HepG2 (cell line): ENCODE data around the gene POLR3GL. TPM values are rescaled to one million over a fixed set of nuclear protein-coding genes. Genes with fewer than 3 reads are reported as not detected.

Experiments used
- ADNP ChIP-seq: sonication (generic); formaldehyde crosslinking; IDR thresholded peaks from 2 replicates; pipeline ENCODE4 v1.4.0; 2020; ENCODE audit warnings: missing genetic modification reagents
- AHR ChIP-seq: IDR thresholded peaks from 2 replicates; pipeline ENCODE4 v1.6.1; 2018; ENCODE audit warnings: missing genetic modification reagents, missing compliant biosample characterization
- ATF5 ChIP-seq: sonication (generic); formaldehyde crosslinking; IDR thresholded peaks from 2 replicates; pipeline ENCODE4 v1.4.0; 2020; ENCODE audit warnings: mild to moderate bottlenecking, low read depth, missing genetic modification reagents
- BCL6 ChIP-seq: IDR thresholded peaks from 2 replicates; pipeline ENCODE4 v1.6.1; 2016; ENCODE audit warnings: missing genetic modification reagents, missing compliant biosample characterization
- CCDC6 ChIP-seq: sonication (generic); formaldehyde crosslinking; IDR thresholded peaks from 2 replicates; pipeline ENCODE4 v1.8.1; 2022; ENCODE audit warnings: mild to moderate bottlenecking, missing genetic modification reagents, moderate library complexity
- CEBPB ChIP-seq: IDR thresholded peaks from 2 replicates; pipeline ENCODE4 v1.6.1; 2011; ENCODE audit warnings: low read depth, low read length, improper control_type of control experiment, borderline replicate concordance
- EZH2 ChIP-seq: conservative IDR thresholded peaks from 2 replicates; pipeline ENCODE4 v1.6.1; 2012; ENCODE audit warnings: mild to moderate bottlenecking, low read depth, low read length, moderate library complexity
- GLMP ChIP-seq: sonication (generic); formaldehyde crosslinking; IDR thresholded peaks from 2 replicates; pipeline ENCODE4 v1.9.0; 2021; ENCODE audit warnings: missing genetic modification reagents, mild to moderate bottlenecking, borderline replicate concordance
- HNRNPK ChIP-seq: fragments of 200-400 bp; formaldehyde crosslinking; IDR thresholded peaks from 2 replicates; pipeline ENCODE4 v1.6.1; 2018; ENCODE audit warnings: low read length, low read depth, moderate library complexity, mild to moderate bottlenecking; ENCODE audit not compliant: poor library complexity, severe bottlenecking
- KLF12 ChIP-seq: sonication (generic); formaldehyde crosslinking; IDR thresholded peaks from 2 replicates; pipeline ENCODE4 v1.4.0; 2020; ENCODE audit warnings: missing genetic modification reagents, borderline replicate concordance
- NFKBIZ ChIP-seq: IDR thresholded peaks from 2 replicates; pipeline ENCODE4 v1.6.1; 2018; ENCODE audit warnings: missing genetic modification reagents, missing compliant biosample characterization
- NR2F6 ChIP-seq, 2 experiments: IDR thresholded peaks; 2 replicates each; pipeline ENCODE4 v1.6.1; 2016; ENCODE audit warnings: antibody characterized with exemption in 1 of 2, mild to moderate bottlenecking in 1 of 2
- NR3C1 ChIP-seq: sonication (generic); formaldehyde crosslinking; IDR thresholded peaks from 2 replicates; pipeline ENCODE4 v1.4.0; 2020; ENCODE audit warnings: missing genetic modification reagents
- NRL ChIP-seq: sonication (generic); formaldehyde crosslinking; IDR thresholded peaks from 2 replicates; pipeline ENCODE4 v1.5.0; 2020; ENCODE audit warnings: missing genetic modification reagents, mild to moderate bottlenecking, moderate library complexity, borderline replicate concordance
- PHF5A ChIP-seq: IDR thresholded peaks from one replicate; pipeline ENCODE4 v1.6.1; 2018; ENCODE audit warnings: low read depth, missing genetic modification reagents; ENCODE audit not compliant: unreplicated experiment
- RXRB ChIP-seq: IDR thresholded peaks from 2 replicates; pipeline ENCODE4 v1.6.1; 2016; ENCODE audit warnings: borderline replicate concordance, missing genetic modification reagents, missing compliant biosample characterization
- SNAI1 ChIP-seq: sonication (generic); formaldehyde crosslinking; IDR thresholded peaks from 2 replicates; pipeline ENCODE4 v1.5.0; 2020; ENCODE audit warnings: mild to moderate bottlenecking, missing genetic modification reagents, borderline replicate concordance
- SP4 ChIP-seq: sonication (generic); formaldehyde crosslinking; IDR thresholded peaks from 2 replicates; pipeline ENCODE4 v1.8.1; 2023; ENCODE audit warnings: mild to moderate bottlenecking, missing genetic modification reagents
- SPEN ChIP-seq: sonication (generic); formaldehyde crosslinking; IDR thresholded peaks from 2 replicates; pipeline ENCODE4 v1.5.1; 2020; ENCODE audit warnings: low read depth, mild to moderate bottlenecking, missing genetic modification reagents
- TAF1 ChIP-seq: sonication (generic); formaldehyde crosslinking; IDR thresholded peaks from 2 replicates; pipeline ENCODE4 v1.4.0; 2020; ENCODE audit warnings: missing genetic modification reagents
- TAF15 ChIP-seq: fragments of 200-400 bp; formaldehyde crosslinking; IDR thresholded peaks from one replicate; pipeline ENCODE4 v1.6.1; 2018; ENCODE audit warnings: mild to moderate bottlenecking, low read depth, low read length; ENCODE audit not compliant: poor library complexity, severe bottlenecking
- ZFP82 ChIP-seq: sonication (generic); formaldehyde crosslinking; IDR thresholded peaks from 2 replicates; pipeline ENCODE4 v1.5.1; 2020; ENCODE audit warnings: mild to moderate bottlenecking, missing genetic modification reagents, borderline replicate concordance
- ZKSCAN5 ChIP-seq: sonication (generic); formaldehyde crosslinking; IDR thresholded peaks from 2 replicates; pipeline ENCODE4 v1.5.1; 2020; ENCODE audit warnings: mild to moderate bottlenecking, missing genetic modification reagents
- ZMYM4 ChIP-seq: sonication (generic); formaldehyde crosslinking; IDR thresholded peaks from 2 replicates; pipeline ENCODE4 v1.8.1; 2023; ENCODE audit warnings: mild to moderate bottlenecking, missing genetic modification reagents
- ZNF12 ChIP-seq: sonication (generic); formaldehyde crosslinking; IDR thresholded peaks from 2 replicates; pipeline ENCODE4 v1.5.0; 2020; ENCODE audit warnings: missing genetic modification reagents
- ZNF20 ChIP-seq: sonication (generic); formaldehyde crosslinking; IDR thresholded peaks from 2 replicates; pipeline ENCODE4 v1.4.0; 2020; ENCODE audit warnings: mild to moderate bottlenecking, moderate library complexity, missing genetic modification reagents
- ZNF33B ChIP-seq: sonication (generic); formaldehyde crosslinking; IDR thresholded peaks from 2 replicates; pipeline ENCODE4 v1.5.1; 2020; ENCODE audit warnings: mild to moderate bottlenecking, missing genetic modification reagents
- ZNF547 ChIP-seq: sonication (generic); formaldehyde crosslinking; IDR thresholded peaks from 2 replicates; pipeline ENCODE4 v1.5.1; 2020; ENCODE audit warnings: mild to moderate bottlenecking, missing genetic modification reagents
- ZNF75D ChIP-seq: sonication (generic); formaldehyde crosslinking; IDR thresholded peaks from 2 replicates; pipeline ENCODE4 v1.8.1; 2023; ENCODE audit warnings: missing genetic modification reagents, mild to moderate bottlenecking, borderline replicate concordance
- ZNF780A ChIP-seq: sonication (generic); formaldehyde crosslinking; IDR thresholded peaks from 2 replicates; pipeline ENCODE4 v1.8.0; 2022; ENCODE audit warnings: mild to moderate bottlenecking, missing genetic modification reagents, moderate library complexity
- ZNF83 ChIP-seq: sonication (generic); formaldehyde crosslinking; IDR thresholded peaks from 2 replicates; pipeline ENCODE4 v1.4.0; 2020; ENCODE audit warnings: missing genetic modification reagents, mild to moderate bottlenecking, borderline replicate concordance
- polyA plus RNA-seq, 8 experiments: library from polyadenylated mRNA; depleted of rRNA in 3 of 8; stranded (reverse) in 7 of 8; unstranded in 1 of 8; fragments of >200 nt; fragmentation: Illumina TruSeq in 4 of 8; extraction: Trizol in 4 of 8; gene quantifications; 2 replicates each; pipeline versions ENCODE4 v1.2.1 to v1.2.3, GENCODE V29; 2011 to 2016; ENCODE audit warnings: low read depth in 4 of 8, missing spikeins in 1 of 8, mixed read lengths in 1 of 8; ENCODE audit not compliant: insufficient read depth in 1 of 8
- total RNA-seq, 5 experiments: library from RNA; depleted of rRNA; stranded (reverse); fragments of >200 nt; fragmentation: Illumina TruSeq; extraction: Trizol; gene quantifications; 2 replicates each; pipeline ENCODE4 v1.2.3, GENCODE V29; 2016; ENCODE audit warnings: low read depth in 1 of 5

Gene POLR3GL
- total and polyA plus RNA-seq, 2 of the 13 experiments (the other 11 are each of a cell fraction or from before 2014, with no cell fraction given), result 11.5 to 12.4 TPM

GRCh38 chr1:145985502-145986439, 21.3 kb downstream of the POLR3GL start (continued):
- TF ChIP-seq TAF15, result no peak
- no peak for TF ChIP-seq SPEN (CRISPR knock-in tag)
- TF ChIP-seq BCL6 (CRISPR knock-in tag), result peak; percentile 87
- no peak for TF ChIP-seq SNAI1 (CRISPR knock-in tag)
- no peak for TF ChIP-seq NFKBIZ
- no peak for TF ChIP-seq KLF12 (CRISPR knock-in tag)
- TF ChIP-seq ZNF20 (CRISPR knock-in tag), result no peak
- TF ChIP-seq ZNF33B (CRISPR knock-in tag), result no peak
- TF ChIP-seq NRL, result no peak
- TF ChIP-seq ZNF780A, result no peak
- TF ChIP-seq ZNF83, result no peak
- no peak for TF ChIP-seq ZNF547 (CRISPR knock-in tag)
- no peak for TF ChIP-seq GLMP (CRISPR knock-in tag)
- no peak for TF ChIP-seq NR3C1 (CRISPR knock-in tag)
- TF ChIP-seq CCDC6, result no peak
- TF ChIP-seq PHF5A (CRISPR knock-in tag), result no peak
- TF ChIP-seq CEBPB, result peak; percentile 14; the same call in 1 of the 2 replicates
- no peak for TF ChIP-seq ATF5 (CRISPR knock-in tag)
- TF ChIP-seq ZFP82 (CRISPR knock-in tag), result no peak
- peak; percentile 55 for TF ChIP-seq NR2F6 (IDR thresholded peaks at IDR 0.05)
- peak; percentile 52; the same call in 1 of the 2 replicates for TF ChIP-seq NR2F6 (CRISPR knock-in tag; IDR thresholded peaks at IDR 0.05)
- TF ChIP-seq SP4 (CRISPR knock-in tag), result no peak
- TF ChIP-seq EZH2, result no peak
- no peak for TF ChIP-seq ZNF12
- TF ChIP-seq ZKSCAN5 (CRISPR knock-in tag), result no peak
- TF ChIP-seq AHR (CRISPR knock-in tag), result no peak
- TF ChIP-seq TAF1 (CRISPR knock-in tag), result no peak
- TF ChIP-seq ADNP (CRISPR knock-in tag), result no peak
- TF ChIP-seq HNRNPK, result no peak
- TF ChIP-seq RXRB (CRISPR knock-in tag), result peak; percentile 80
- no peak for TF ChIP-seq ZMYM4 (CRISPR knock-in tag)
- no peak for TF ChIP-seq ZNF75D (CRISPR knock-in tag)
